GM21619 (cell line): ENCODE data around the gene MYOF.
"Not testable (repeated sequence)": the region's sequence is repeated elsewhere in the genome, so short reads cannot be mapped to it uniquely, and the experiment has no call there.

ENCODE experiments used
- ATAC-seq: cut with Tn5 transposase; IDR thresholded peaks from one replicate; pipeline ENCODE4 v1.9.1; 2021; ENCODE audit not compliant: unreplicated experiment

MYOF gene

GRCh38 chr10:93459466-93459865 lies 22.7 kb downstream of the MYOF start:
- no peak for ATAC-seq

- no peak for ATAC-seq
Measured at GRCh38 chr10:93458821-93459257, 23.3 kb downstream of the MYOF start.

GRCh38 chr10:93457511-93457910 lies 24.6 kb downstream of the MYOF start:
- ATAC-seq, result no peak

- ATAC-seq, result no peak
Measured at GRCh38 chr10:93456480-93456879, 25.7 kb downstream of the MYOF start.

- ATAC-seq, result no peak
Measured at GRCh38 chr10:93454736-93455135, 27.4 kb downstream of the MYOF start.

- ATAC-seq, result no peak
Measured at GRCh38 chr10:93454146-93454545, 28.0 kb downstream of the MYOF start.

- no peak for ATAC-seq
Measured at GRCh38 chr10:93452143-93452542, 30.0 kb downstream of the MYOF start.

- no peak for ATAC-seq
Measured at GRCh38 chr10:93451244-93451947, 30.7 kb downstream of the MYOF start.

GRCh38 chr10:93447970-93448369 lies 34.2 kb downstream of the MYOF start:
- ATAC-seq, result no peak

GRCh38 chr10:93447019-93447418 lies 35.1 kb downstream of the MYOF start:
- no peak for ATAC-seq

GRCh38 chr10:93445978-93446720 lies 36.0 kb downstream of the MYOF start:
- ATAC-seq, result no peak

- ATAC-seq, result no peak
Measured at GRCh38 chr10:93445097-93445960, 36.8 kb downstream of the MYOF start.

GRCh38 chr10:93443481-93443880 lies 38.7 kb downstream of the MYOF start:
- ATAC-seq, result no peak

GRCh38 chr10:93442721-93443120 lies 39.4 kb downstream of the MYOF start:
- ATAC-seq, result not testable (repeated sequence)

- ATAC-seq, result no peak
Measured at GRCh38 chr10:93440591-93441091, 41.5 kb downstream of the MYOF start.

- no peak for ATAC-seq
Measured at GRCh38 chr10:93438613-93439253, 43.4 kb downstream of the MYOF start.

GRCh38 chr10:93437946-93438612 lies 44.1 kb downstream of the MYOF start:
- no peak for ATAC-seq

GRCh38 chr10:93437086-93437945 lies 44.8 kb downstream of the MYOF start:
- no peak for ATAC-seq

GRCh38 chr10:93436591-93437085 lies 45.5 kb downstream of the MYOF start:
- no peak for ATAC-seq
